ENCODE results near the gene C6orf163.

C6orf163 gene

DNA sequence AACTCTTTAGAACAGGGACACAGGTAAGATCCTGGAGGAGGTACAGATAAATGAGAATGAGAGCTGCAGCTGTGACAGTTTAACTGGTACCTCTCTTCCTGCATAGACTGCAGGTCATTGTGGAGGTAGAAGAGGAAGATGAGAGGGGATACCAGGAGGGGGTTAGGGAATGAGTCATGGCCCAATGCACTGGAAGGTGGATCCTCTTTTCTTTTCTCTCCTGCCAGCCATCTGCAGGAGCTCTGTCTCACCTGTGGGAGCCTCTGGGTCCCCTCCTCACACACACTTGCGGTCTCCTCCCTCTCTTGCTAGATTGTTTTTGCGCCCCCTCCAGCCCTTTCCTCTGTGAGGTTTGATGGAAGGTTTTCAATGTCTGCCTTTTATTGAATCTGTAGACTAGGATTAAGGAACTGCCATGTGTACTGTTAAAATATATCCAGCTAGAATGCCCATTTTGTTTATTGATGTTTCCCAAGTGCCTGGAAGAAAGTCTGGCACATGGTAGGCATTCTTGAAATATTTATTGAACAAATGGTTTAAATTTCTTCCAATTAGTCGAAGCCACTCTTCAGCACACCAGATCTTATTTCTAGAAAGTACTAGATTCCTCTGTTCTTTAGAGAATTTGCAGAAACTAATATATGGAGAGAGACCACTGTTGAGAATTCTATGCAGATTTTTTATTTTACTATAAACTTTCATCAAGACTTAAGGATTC lies 13.0 kb downstream of the C6orf163 start:
- no peak for DNase-seq (ENCODE audit: low read depth)

GRCh38 chr6:87364602-87365252 lies 20.1 kb downstream of the C6orf163 start:
- DNase-seq (ENCODE audit: low read depth) = no peak

DNA sequence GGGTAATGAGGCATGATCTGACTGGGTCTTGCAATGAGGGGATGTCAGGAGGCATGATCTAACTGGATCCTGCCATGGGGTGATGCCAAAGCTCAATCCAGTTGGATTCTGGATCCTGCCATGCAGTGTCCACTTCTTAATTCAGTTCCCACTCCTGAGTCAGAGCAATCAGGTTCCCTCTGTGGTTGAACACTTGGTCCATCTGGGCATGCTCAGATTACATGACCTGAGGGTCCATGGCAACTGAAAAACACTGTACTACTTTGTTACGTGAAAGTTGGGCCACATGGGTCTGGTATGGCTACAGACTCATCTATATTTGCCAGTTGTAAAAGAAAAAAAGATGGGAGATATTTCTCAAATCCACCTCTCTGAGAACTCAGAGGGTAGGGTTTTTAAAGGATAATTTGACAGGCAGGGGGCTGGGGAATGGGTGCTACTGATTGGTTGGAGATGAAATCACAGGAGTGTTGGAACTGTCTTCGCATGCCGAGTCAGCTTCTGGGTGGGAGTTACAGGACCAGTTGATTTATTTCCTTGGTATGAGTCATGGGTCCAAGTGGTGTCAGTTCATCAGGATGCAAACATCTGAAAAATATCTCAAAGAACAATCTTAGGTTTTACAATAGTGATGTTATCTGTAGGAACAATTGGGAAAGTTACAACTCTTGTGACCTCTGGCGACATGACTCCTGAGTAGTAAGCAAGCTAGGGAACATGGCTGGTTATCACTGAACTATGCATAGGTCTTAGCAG lies 21.6 kb downstream of the C6orf163 start:
- no peak for DNase-seq (ENCODE audit: low read depth)

DNA sequence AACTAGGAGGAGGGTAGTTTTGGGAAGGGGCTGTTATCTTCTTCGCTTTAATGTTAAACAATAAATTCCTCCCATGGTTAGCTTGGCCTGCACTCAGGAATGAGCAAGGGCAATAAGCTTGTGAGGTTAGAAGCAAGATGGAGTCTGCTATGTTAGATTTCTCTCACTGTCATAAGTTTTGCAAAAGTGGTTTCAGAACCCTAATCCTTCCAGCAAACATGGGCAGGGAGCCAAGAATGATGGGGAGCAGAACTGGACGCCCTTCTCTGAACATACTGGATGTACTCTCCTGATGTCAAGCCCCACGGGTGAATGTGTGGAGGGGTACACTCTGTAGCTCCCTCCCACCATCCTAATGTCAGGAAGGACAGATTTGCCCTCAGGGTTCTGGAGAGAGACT lies 22.3 kb downstream of the C6orf163 start:
- DNase-seq (ENCODE audit: low read depth) = no peak

- DNase-seq (ENCODE audit: low read depth) = no peak
Observed at GRCh38 chr6:87373377-87373776, 28.8 kb downstream of the C6orf163 start.

GRCh38 chr6:87375315-87375714 lies 30.7 kb downstream of the C6orf163 start:
- DNase-seq (ENCODE audit: low read depth) = no peak

DNA sequence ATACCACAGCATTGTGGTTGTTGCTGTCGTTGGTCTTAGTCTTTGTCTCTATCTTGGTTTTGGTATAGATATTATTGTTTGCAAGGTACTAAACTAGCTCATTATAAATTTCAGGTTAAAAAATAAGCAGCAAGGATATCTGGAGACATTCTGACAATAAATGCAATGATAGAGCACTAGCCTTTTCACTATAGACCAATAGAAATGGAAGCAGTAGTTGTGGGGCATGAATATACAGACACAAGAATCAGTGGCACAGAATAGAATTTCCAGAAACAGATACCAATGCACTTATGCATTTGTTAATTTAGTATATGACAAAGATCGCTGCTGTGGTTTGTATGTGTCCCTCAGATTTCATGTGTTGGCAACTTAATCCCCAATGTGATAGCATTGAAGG lies 32.0 kb downstream of the C6orf163 start:
- no peak for DNase-seq (ENCODE audit: low read depth)

DNA sequence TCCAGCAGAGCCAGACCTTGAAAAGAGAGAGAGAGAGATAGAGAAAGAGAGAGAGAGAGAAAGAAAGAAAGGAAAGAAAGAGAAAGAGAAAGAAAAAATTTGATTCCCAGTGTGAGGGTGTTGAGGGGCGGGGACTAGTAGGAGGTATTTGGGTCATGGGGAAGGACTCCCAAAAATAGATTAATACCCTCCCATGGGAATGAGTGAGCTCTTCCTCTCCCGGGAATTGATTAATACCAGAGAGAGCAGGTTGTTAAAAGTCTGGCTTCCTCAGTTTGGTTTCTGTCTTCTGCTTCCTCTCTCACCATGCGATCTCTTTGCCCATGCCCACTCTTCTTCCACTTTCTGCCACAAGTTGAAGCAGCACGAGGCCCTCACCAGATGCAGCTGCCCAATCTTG lies 34.3 kb downstream of the C6orf163 start:
- no peak for DNase-seq (ENCODE audit: low read depth)

DNA sequence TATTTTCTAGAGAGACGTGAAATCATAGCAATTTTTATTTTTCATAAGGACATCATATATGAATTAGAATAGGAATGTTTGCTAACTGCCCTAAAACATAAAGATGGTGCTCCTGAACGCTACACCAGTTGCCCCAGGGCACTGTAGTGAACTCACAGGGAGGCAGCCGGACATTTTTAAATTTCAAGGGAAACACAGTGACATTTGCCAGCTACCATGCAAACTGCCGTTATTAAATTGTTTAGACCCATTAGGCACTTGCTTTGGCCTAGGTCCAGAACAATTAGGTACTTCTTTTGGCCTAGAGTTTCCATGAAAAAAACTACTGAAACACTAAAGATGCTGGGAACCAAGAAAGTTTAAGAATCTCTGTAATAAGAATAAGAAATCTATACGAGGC lies 38.2 kb downstream of the C6orf163 start:
- no peak for DNase-seq (ENCODE audit: low read depth)

- DNase-seq (ENCODE audit: low read depth) = no peak
Observed at GRCh38 chr6:87384038-87384437, 39.4 kb downstream of the C6orf163 start.

DNA sequence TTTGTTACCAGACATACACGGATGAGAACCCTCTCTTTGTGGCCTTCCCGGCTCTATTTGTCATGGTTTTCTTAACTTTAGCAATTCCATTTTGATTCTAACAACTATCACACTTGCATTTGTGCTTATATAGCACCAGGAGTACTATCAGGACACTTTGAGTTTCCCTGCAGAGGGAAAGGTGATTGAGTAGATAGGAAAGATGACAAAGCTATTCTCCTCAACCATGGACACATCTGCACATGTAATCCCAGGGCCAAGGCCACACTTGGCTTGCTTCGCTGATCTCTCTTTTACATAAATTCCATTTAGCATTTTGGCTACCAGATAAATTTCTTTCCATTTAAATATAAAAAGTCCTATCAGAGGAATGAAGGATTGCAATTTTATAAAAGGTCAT lies 39.8 kb downstream of the C6orf163 start:
- no peak for DNase-seq (ENCODE audit: low read depth)

DNA sequence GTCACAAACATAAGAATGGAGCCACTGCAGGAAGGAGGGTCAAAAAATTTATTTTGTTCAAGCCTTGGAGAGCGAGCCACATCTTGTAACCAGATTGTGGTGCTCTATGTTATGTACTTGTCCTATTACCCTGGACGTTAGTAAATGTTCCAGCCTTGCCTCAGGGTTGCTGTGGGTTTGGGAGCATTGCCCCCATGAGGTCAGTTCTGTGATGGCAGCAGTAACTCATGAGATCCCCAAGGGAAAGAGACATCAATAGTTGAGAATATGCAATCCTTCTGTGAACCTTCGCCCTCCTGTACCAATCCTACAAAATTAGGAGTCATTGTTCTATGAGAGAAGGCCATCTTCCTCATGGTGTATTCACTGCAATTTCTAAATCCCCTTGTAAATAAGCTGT lies 46.7 kb downstream of the C6orf163 start:
- DNase-seq (ENCODE audit: low read depth) = no peak

GRCh38 chr6:87393026-87393622 lies 48.5 kb downstream of the C6orf163 start:
- DNase-seq (ENCODE audit: low read depth) = no peak

GRCh38 chr6:87395431-87395830 lies 50.8 kb downstream of the C6orf163 start:
- DNase-seq (ENCODE audit: low read depth) = no peak

DNA sequence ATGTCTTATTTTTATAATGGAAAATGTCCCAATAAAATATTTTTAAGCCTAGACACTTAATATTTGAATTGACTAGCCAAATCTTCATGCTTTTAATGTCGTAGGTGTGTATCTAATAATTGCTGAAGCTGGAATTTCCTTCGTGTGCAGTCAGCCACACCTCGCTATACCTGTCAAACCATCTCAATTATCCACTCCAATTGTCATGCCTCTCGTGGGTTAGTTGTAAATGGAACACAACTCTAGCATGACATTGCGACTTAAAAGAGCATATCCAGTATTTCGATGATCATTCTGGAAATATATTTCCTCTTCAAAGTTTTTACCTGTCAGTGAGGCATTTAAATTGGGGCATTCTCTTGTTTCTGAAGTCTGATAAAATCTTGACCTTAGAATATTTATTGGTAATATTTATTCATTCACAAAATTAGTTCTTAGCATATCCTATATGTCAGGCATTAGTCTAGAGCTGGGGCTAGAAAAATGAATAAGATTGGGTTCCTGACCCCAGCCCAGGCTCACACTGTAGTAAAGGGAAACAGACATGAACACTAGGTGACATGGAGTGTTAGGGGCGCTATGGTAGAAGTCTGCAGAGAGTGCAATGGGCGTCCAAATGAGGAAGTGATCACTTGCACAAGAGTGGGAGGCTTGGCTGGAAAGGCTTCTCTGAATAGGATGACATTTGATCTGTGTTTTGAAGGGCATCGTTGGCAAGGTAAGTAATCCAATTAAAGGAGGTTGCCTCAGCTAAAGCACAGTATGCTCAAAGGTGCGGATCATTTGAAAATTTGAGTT lies 52.2 kb downstream of the C6orf163 start:
- no peak for DNase-seq (ENCODE audit: low read depth)

- no peak for DNase-seq (ENCODE audit: low read depth)
Observed at GRCh38 chr6:87397656-87398055, 53.0 kb downstream of the C6orf163 start.

- no peak for DNase-seq (ENCODE audit: low read depth)
Observed at GRCh38 chr6:87401832-87402231, 57.2 kb downstream of the C6orf163 start.

DNA sequence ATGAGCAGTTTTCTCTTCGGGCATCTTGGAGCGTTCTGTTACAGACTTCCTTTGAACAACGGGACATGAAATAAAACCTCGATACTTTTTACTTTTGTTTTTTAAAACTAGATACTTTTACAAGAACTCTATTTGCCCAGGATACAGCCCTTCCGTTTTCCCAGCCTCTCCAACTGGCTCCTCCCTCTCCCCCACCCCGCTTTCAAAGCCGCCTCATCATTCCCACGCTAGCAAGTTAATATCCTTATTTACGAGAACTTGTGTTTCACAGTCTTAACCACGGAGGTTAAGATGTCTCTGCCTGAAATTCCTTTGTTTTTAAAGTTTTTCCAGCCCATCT lies 62.9 kb downstream of the C6orf163 start:
- no peak for DNase-seq (ENCODE audit: low read depth)

- DNase-seq (ENCODE audit: low read depth) = peak; percentile 66
Observed at GRCh38 chr6:87407901-87408720, 63.5 kb downstream of the C6orf163 start, which contains the start of gene CFAP206. Gene CFAP206, plus strand, starts transcription at chr6:87407972. Its CDS starts 1,868 bp downstream, at chr6:87409840.

DNA sequence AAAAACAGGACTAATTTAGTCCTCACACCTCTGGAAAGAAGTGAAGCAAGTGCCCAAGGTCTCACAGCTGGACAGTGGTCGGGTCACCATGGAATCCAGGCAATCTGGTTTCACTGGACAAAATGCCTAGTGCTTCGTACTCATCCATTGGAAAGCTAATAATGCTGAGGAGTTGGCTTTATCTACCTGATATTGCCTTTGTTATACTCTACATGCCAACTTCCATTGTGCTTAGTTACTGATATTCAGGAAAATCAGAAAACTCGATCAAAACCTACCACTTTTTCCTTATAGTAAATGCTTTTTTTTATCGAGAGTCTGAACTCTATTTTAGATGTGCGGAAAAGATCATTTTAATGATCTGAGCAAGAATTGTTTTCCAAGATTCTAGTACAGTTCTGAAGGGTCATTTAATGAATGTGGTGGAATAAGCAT lies 64.1 kb downstream of the C6orf163 start:
- no peak for DNase-seq (ENCODE audit: low read depth)

Measured in T-helper 22 cell (primary cell).